Thyroid gland (tissue), 4 donors: ENCODE results near the gene PAXX.

ENCODE experiments used
- POLR2A ChIP-seq, 2 donors: fragments of 450-650 bp; IDR thresholded peaks; one replicate each; pipeline ENCODE4 v1.6.1; 2017; ENCODE audit warnings: antibody characterized with exemption in 2 of 2, mild to moderate bottlenecking in 2 of 2, moderate library complexity in 1 of 2
- TF ChIP-seq, protein P1 (sequence below), 6 experiments: fragments of 200-600 bp in 3 of 6; fragments of 450-650 bp in 3 of 6; sonication (generic) in 3 of 6; IDR thresholded peaks; one replicate each; pipeline ENCODE4 v1.5.1; 2016 to 2019; ENCODE audit warnings: antibody characterized with exemption in 6 of 6, mild to moderate bottlenecking in 2 of 6, inconsistent platforms in 1 of 6, moderate library complexity in 1 of 6

DNA sequence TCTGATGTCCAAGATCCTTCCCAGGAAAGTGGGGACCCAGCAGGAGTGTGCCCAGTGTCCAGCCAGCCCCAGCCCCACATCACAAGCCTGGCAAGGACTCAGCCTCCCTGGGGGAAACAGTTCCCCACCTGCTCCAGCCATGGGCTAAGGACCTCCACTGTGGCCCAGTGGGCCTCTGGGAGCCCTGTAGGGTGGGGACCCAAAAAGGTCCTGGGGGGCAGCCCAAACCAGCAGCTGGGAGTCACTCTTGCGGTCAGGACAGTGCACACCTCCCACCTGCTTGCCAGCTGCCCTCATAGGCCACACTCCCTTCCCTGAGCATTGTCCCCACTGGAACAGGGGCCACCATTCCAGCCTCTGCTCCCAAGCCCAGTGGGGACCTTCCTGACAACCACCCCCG, 34.2 kb downstream of the PAXX start:
- TF ChIP-seq, protein P1, sequence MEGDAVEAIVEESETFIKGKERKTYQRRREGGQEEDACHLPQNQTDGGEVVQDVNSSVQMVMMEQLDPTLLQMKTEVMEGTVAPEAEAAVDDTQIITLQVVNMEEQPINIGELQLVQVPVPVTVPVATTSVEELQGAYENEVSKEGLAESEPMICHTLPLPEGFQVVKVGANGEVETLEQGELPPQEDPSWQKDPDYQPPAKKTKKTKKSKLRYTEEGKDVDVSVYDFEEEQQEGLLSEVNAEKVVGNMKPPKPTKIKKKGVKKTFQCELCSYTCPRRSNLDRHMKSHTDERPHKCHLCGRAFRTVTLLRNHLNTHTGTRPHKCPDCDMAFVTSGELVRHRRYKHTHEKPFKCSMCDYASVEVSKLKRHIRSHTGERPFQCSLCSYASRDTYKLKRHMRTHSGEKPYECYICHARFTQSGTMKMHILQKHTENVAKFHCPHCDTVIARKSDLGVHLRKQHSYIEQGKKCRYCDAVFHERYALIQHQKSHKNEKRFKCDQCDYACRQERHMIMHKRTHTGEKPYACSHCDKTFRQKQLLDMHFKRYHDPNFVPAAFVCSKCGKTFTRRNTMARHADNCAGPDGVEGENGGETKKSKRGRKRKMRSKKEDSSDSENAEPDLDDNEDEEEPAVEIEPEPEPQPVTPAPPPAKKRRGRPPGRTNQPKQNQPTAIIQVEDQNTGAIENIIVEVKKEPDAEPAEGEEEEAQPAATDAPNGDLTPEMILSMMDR (IDR thresholded peaks at IDR 0.05) = no peak
- TF ChIP-seq POLR2A (IDR thresholded peaks at IDR 0.05) = no peak
